Common myeloid progenitor, CD34-positive (primary cell): ENCODE results near the gene ZNF518B.
A peak's percentile ranks its signal among the peaks of the same experiment; 100 is the strongest.
"Not testable (repeated sequence)": the region's sequence is repeated elsewhere in the genome, so short reads cannot be mapped to it uniquely, and the experiment has no call there.

Experiments
- CTCF ChIA-PET: fragments of 350-600 bp; sonication (Branson Sonifier 250); formaldehyde crosslinking; loops from one replicate; lab custom pipeline; 2021; ENCODE audit warnings: antibody characterized with exemption; lab: Charles Lee
- POLR2A ChIA-PET: fragments of 350-600 bp; sonication (Branson Sonifier 250); formaldehyde crosslinking; loops from one replicate; lab custom pipeline; 2021; ENCODE audit warnings: antibody characterized with exemption; lab: Charles Lee
- DNase-seq, 3 donors: peaks; one replicate each; pipeline versions ENCODE4 v3.0.0 to v3.0.0-alpha.2; 2013
- H3K27ac ChIP-seq, 2 experiments: 1 replicate in 1 of 2; 2 replicates in 1 of 2; pipeline ENCODE4 v1.7.0; 2013; ENCODE audit warnings: inconsistent platforms in 2 of 2, low read length in 2 of 2, mild to moderate bottlenecking in 2 of 2, low read depth in 1 of 2, moderate library complexity in 1 of 2; ENCODE audit not compliant: severe bottlenecking in 2 of 2, insufficient read depth in 1 of 2, poor library complexity in 1 of 2
- H3K27me3 ChIP-seq, 5 experiments: replicated peaks in 2 of 5; 1 replicate in 3 of 5; 2 replicates in 2 of 5; pipeline versions ENCODE4 v1.6.1 to v1.7.0; 2013; ENCODE audit warnings: low read length in 4 of 5, mild to moderate bottlenecking in 2 of 5, moderate library complexity in 2 of 5, inconsistent platforms in 1 of 5; ENCODE audit not compliant: insufficient read depth in 5 of 5, control insufficient read depth in 4 of 5
- H3K36me3 ChIP-seq, 4 experiments: 1 replicate in 2 of 4; 2 replicates in 2 of 4; pipeline versions ENCODE4 v1.6.1 to v1.7.0; 2013; ENCODE audit warnings: low read length in 3 of 4, control low read depth in 1 of 4, mild to moderate bottlenecking in 1 of 4; ENCODE audit not compliant: control insufficient read depth in 4 of 4, insufficient read depth in 4 of 4
- H3K4me1 ChIP-seq, 4 experiments: 1 replicate in 3 of 4; 2 replicates in 1 of 4; pipeline versions ENCODE4 v1.6.1 to v1.7.1; 2013; ENCODE audit warnings: low read length in 3 of 4, mild to moderate bottlenecking in 3 of 4, control low read depth in 1 of 4, inconsistent platforms in 1 of 4, moderate library complexity in 1 of 4; ENCODE audit not compliant: control insufficient read depth in 4 of 4, insufficient read depth in 4 of 4; ENCODE audit errors: control extremely low read depth in 1 of 4
- H3K4me3 ChIP-seq, 7 experiments: 1 replicate in 4 of 7; 2 replicates in 3 of 7; pipeline versions ENCODE4 v1.5.1 to v1.7.0; 2013; ENCODE audit warnings: mild to moderate bottlenecking in 7 of 7, low read length in 6 of 7, moderate library complexity in 6 of 7, inconsistent platforms in 2 of 7, low read depth in 2 of 7, control low read depth in 1 of 7; ENCODE audit not compliant: insufficient read depth in 4 of 7, control insufficient read depth in 1 of 7; ENCODE audit errors: extremely low read depth in 1 of 7
- H3K9me3 ChIP-seq, 5 experiments: 1 replicate in 4 of 5; 2 replicates in 1 of 5; pipeline versions ENCODE4 v1.6.1 to v1.7.1; 2013; ENCODE audit warnings: low read length in 4 of 5, mild to moderate bottlenecking in 2 of 5, inconsistent platforms in 1 of 5, low read depth in 1 of 5, moderate library complexity in 1 of 5; ENCODE audit not compliant: control insufficient read depth in 4 of 5, insufficient read depth in 2 of 5; ENCODE audit errors: control extremely low read depth in 1 of 5
- WGBS: methylation state at CpG from one replicate; pipeline ENCODE4 v1.1.5; 2013; ENCODE audit not compliant: insufficient coverage; 5-methylcytosine and 5-hydroxymethylcytosine counted together

The ZNF518B gene

DNA sequence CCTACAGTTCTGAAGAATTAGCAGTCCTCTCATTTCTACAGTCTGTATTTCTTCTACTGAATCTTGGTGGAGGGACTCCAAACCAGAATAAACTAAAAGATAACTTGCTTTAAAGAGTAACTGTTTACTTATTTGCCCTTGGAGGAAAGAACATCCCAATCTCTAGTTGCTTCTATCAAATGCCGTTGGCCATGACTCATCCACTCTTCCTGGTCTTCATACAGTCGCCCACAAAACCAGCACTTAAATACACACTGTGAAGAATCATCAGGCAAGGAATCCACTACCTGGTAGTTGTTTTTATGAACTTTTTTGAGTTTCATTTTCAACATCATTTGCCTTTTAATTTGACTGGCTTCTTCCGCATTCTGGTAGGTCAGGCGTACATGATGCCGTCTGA, 14.2 kb downstream of the ZNF518B start:
- H3K4me3 ChIP-seq = no peak overlapping the region
- no peaks in the 10 kb centered on the region for H3K27me3 ChIP-seq
- POLR2A ChIA-PET = interaction anchor here (0.6 kb wide), 1 partner anchor 18 kb away, joined by 4 read pairs; no protein-coding TSS in a partner anchor
- no peak for DNase-seq
- H3K36me3 ChIP-seq = peaks cover 21 to 37% (median 30%) of the 10 kb centered on the region in 4 experiments
- WGBS = 90% methylated on average over 3 of the region's 5 CpGs
- CTCF ChIA-PET = interaction anchor here (1.2 kb wide), 1 partner anchor 20 kb away, joined by 3 read pairs; no protein-coding TSS in a partner anchor
- H3K9me3 ChIP-seq = peaks cover 7 to 45% (median 30%) of the 10 kb centered on the region in 5 experiments
- H3K27ac ChIP-seq = no peak overlapping the region
- H3K4me1 ChIP-seq = no peaks in the 10 kb centered on the region

DNA sequence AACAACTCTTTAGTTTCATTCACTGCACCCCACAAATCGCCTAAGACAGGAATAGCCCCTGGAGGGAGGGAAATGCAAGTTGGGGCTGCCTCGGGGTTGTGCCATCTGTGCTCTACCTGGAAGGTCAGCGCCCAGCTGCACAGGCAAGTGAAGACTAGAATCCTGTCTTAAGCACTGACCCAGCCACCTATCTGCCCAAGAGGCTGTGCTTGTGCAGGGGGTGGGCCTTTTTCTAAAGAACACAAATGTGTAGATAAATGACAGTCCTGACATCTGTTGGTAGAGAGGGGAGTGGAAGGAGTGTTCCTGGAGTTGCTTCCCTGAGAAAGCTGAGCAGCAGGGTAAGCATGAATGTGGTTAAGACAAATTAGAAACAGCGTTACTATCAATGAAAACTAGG, 15.7 kb downstream of the ZNF518B start:
- CTCF ChIA-PET = no interaction called here

DNA sequence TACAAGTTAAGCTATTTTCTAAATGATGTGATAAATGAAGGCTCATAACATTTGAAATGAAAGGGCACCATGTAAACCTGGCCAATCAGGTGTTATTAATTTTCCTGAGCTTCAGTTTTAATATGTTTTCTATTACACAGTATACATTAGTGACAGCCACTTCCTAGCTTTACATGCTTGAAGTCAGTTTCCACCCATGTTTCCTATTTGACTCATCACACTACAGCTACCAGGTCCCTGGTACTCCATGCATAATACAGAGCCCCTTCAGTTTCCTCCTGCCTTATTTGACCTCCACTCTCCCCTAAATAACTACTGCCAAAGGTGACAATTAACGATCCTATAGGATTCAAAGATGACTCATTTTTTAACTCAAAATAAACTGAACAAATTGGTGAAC, 18.3 kb downstream of the ZNF518B start:
- Histone ChIP-seq H3K27me3 (no peaks in the 10 kb centered on the region), H3K9me3 (peaks cover under 1 to 10% (median 8%) of the 10 kb centered on the region in 5 experiments), H3K4me3 (no peak overlapping the region), H3K4me1 (no peaks in the 10 kb centered on the region), H3K36me3 (peaks cover 0 to 6% (median 1%) of the 10 kb centered on the region in 4 experiments), H3K27ac (no peak overlapping the region)
- CTCF ChIA-PET = no interaction called here
- POLR2A ChIA-PET = no interaction called here
- no CpG with 5 or more reads among the region's 1 CpG for WGBS
- no peak for DNase-seq

More for the DNA sequence above, 15.7 kb downstream of the ZNF518B start:
- H3K4me1 ChIP-seq = no peaks in the 10 kb centered on the region
- H3K27me3 ChIP-seq = no peaks in the 10 kb centered on the region
- H3K27ac ChIP-seq = no peak overlapping the region
- no peak for DNase-seq
- H3K9me3 ChIP-seq = peaks cover 5 to 35% (median 28%) of the 10 kb centered on the region in 5 experiments
- H3K36me3 ChIP-seq = peaks cover 19 to 31% (median 25%) of the 10 kb centered on the region in 4 experiments
- 95% methylated on average over 4 of the region's 4 CpGs for WGBS
- POLR2A ChIA-PET = no interaction called here
- H3K4me3 ChIP-seq = no peak overlapping the region

DNA sequence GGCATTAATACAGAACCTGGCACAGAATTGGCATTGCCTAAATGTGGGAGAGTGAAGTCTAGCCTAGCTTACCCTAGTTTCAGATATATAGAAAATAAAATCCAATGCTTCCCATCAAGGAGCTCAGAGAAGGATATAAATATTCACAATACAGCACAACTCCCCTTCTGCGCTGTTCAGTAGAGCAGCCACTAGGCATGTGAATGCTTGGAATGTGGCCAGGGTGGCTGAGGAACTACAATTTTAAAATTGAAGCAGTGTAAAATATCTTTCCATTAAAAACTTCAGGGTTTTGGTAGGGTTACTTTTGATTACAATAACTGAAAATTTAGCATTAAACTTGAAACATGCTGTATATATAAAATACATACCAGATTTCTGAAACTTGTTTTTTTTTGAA, 19.5 kb downstream of the ZNF518B start:
- no CpG with 5 or more reads among the region's 1 CpG for WGBS
- ChIA-PET CTCF (no interaction called here), POLR2A (no interaction called here)
- no peaks in the 10 kb centered on the region for H3K36me3 ChIP-seq
- peaks cover 0 to 2% (median 0%) of the 10 kb centered on the region in 5 experiments for H3K9me3 ChIP-seq
- H3K27me3 ChIP-seq = no peaks in the 10 kb centered on the region
- no peaks in the 10 kb centered on the region for H3K4me1 ChIP-seq
- DNase-seq = no peak
- no peak overlapping the region for H3K4me3 ChIP-seq
- no peak overlapping the region for H3K27ac ChIP-seq

DNA sequence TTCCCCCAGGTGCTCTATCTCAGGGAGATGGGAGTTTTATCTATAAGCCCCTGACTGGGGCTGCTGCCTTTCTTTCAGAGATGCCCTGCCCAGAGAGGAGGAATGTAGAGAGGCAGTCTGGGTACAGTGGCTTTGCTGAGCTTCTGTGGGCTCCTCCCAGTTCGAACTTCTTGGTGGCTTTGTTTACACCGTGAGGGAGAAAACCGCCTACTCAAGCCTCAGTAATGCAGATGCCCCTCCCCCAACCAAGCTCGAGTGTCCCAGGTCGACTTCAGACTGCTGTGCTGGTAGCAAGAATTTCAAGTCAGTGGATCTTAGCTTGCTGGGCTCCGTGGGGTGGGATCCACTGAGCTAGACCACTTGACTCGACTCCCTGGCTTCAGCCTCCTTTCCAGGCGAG, 29.5 kb downstream of the ZNF518B start:
- peaks cover 0 to 11% (median 7%) of the 10 kb centered on the region in 5 experiments for H3K9me3 ChIP-seq
- DNase-seq, H3K4me3 ChIP-seq, CTCF ChIA-PET, H3K27me3 ChIP-seq, POLR2A ChIA-PET, H3K4me1 ChIP-seq, H3K27ac ChIP-seq, H3K36me3 ChIP-seq: not testable (repeated sequence)
- 97% methylated on average over 5 of the region's 8 CpGs for WGBS

DNA sequence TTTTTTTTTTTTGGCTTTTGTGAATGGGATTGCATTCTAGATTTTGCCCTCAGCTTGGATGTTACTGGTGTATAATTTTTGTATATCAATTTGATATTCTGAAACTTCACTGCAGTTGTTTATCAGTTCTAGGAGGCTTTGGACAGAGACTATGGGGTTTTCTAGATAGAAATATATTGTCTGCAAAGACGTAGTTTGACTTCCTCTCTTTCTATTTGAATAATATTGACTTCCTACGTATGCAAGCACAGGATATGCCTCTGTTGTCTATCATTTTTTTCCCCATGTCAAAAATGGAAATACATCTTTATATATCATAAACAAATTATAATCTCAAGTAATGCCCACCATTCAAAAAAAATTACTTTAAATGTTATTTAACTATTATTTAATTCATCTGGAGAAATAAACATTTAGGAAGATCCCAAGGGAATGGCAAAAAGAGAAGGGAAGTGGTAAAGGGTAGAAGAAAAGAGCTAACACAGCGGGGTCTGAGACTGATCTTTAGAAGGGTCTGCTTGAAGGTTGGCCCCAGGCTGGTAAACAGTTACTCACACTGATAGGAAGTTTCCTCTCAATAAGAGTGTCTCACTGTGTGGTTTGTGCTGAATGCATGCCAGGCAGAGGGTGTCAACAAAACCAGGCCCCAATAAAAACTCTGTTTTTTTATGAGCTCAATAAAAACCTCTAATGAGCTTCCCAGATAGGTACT, 35.7 kb downstream of the ZNF518B start:
- 86% methylated on average over 1 of the region's 3 CpGs for whole genome bisulfite sequencing
- POLR2A ChIA-PET = interaction anchor here (0.5 kb wide), 1 partner anchor 256 kb away, joined by 4 read pairs; no protein-coding TSS in a partner anchor
- CTCF ChIA-PET = interaction anchor here (0.9 to 1.2 kb wide), 5 partner anchors 12 to 301 kb away, joined by 3 to 4 read pairs (median 3); no protein-coding TSS in a partner anchor

GRCh38 chr4:10417740-10418139, 39.5 kb downstream of the ZNF518B start:
- H3K4me3 ChIP-seq = no peak overlapping the region
- ChIA-PET POLR2A (no interaction called here), CTCF (no interaction called here)
- peaks cover 0 to 6% (median 4%) of the 10 kb centered on the region in 5 experiments for H3K9me3 ChIP-seq
- peaks cover 0 to 15% (median 2%) of the 10 kb centered on the region in 4 experiments for H3K4me1 ChIP-seq
- 91% methylated on average over 6 of the region's 6 CpGs for WGBS
- no peaks in the 10 kb centered on the region for H3K36me3 ChIP-seq
- H3K27ac ChIP-seq = no peak overlapping the region
- peak in 1 of 3 donors; percentile 12 for DNase-seq
- no peaks in the 10 kb centered on the region for H3K27me3 ChIP-seq

More for the DNA sequence above, 35.7 kb downstream of the ZNF518B start:
- H3K9me3 ChIP-seq = peaks cover 0 to 6% (median 4%) of the 10 kb centered on the region in 5 experiments
- H3K4me3 ChIP-seq = no peak overlapping the region
- peak in 2 of 3 donors; percentile 10 to 11 for DNase-seq
- no peaks in the 10 kb centered on the region for H3K36me3 ChIP-seq
- H3K4me1 ChIP-seq = peaks cover 0 to 9% (median 2%) of the 10 kb centered on the region in 4 experiments
- H3K27me3 ChIP-seq = no peaks in the 10 kb centered on the region
- H3K27ac ChIP-seq = no peak overlapping the region
